Ecto neural progenitor cell (in vitro differentiated cells): ENCODE measurements around the gene TEC.

Experiments used
- DNase-seq: peaks from one replicate; pipeline ENCODE4 v3.0.0-alpha.2; 2018; ENCODE audit warnings: low spot score

The TEC gene

DNA sequence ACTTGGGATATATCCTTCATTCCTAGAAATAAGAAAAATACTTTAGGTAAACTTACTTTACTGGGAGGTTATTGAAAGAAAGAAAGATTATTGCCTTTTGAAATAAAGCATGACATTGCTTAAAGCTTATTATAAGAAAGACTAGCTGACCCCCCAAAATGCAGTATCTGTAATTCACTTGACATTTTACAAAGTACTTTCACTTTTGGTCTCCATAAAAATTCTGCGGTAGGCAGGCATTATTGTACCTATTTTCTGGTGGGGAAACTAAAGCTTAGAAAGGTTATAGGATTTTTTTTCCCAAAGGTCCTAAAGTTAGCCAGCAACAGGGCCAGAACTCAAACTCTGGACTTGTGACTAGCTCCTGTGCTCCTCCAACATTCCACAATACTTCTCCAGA, 105.9 kb downstream of the TEC start:
- DNase-seq = no peak

DNA sequence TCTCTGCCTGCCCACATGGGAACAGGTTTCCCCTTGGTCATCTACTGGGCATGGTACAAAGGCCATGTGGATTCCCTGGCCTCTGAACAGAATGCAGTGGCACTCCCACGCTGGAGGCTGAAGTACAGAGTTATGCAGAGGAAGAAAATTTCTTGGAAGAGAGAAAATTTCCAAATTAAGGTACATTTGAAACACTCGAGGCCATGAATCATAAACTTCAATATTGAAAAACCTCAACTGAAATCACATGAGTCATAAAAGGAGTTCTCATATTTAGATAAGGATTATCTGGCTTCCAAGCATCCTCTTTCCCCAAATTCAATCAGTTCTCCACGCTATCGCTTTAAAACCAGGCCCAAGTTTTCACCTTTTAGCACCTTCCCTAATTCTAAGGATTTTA, 107.5 kb downstream of the TEC start:
- no peak for DNase-seq

GRCh38 chr4:48157271-48157670, 112.4 kb downstream of the TEC start:
- no peak for DNase-seq

DNA sequence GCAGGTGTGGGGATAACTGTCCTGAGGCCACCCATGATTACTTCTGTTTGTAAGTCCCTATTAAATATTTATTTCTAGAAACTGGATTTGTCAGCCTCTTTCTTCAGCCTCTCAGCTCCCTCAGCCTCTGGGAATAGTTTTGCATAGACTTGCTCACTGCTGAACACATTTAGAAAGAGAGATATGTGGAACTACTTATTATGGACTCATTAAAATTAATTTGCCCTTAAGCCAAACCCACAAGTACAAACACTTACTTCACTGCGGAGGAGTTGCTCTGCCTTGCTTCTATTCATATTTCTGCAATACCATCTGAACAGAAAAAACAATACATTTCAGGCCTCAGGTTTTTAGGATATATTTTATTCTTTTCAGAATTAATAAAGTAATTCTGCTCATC, 113.2 kb downstream of the TEC start:
- DNase-seq = no peak

GRCh38 chr4:48153791-48154550, 115.7 kb downstream of the TEC start:
- no peak for DNase-seq

GRCh38 chr4:48152259-48152658, 117.4 kb downstream of the TEC start:
- no peak for DNase-seq

GRCh38 chr4:48149827-48150370, 119.7 kb downstream of the TEC start:
- DNase-seq = no peak

GRCh38 chr4:48147621-48148020, 122.0 kb downstream of the TEC start:
- DNase-seq = no peak

GRCh38 chr4:48141048-48141447, 128.6 kb downstream of the TEC start:
- DNase-seq = no peak

GRCh38 chr4:48139691-48140090, 129.9 kb downstream of the TEC start:
- DNase-seq = no peak

DNA sequence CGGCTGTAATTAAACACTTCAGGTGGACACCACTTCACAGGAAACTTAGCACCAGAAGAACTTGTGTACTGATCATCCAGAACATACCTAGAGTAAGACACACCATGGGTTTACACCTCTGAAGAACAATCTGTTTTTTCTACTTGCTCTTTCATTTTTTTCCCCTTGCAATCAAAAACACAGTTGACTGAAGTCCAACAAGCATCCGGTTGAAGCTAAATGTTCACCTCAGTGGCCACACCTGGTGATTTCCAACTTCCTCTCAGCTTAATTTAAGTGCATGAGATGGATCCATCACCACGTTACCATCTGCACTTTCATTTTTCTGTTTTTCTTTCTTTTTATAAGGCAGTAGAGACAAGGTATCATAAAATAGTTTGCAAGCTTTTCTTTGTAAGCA, 130.7 kb downstream of the TEC start:
- DNase-seq = no peak

DNA sequence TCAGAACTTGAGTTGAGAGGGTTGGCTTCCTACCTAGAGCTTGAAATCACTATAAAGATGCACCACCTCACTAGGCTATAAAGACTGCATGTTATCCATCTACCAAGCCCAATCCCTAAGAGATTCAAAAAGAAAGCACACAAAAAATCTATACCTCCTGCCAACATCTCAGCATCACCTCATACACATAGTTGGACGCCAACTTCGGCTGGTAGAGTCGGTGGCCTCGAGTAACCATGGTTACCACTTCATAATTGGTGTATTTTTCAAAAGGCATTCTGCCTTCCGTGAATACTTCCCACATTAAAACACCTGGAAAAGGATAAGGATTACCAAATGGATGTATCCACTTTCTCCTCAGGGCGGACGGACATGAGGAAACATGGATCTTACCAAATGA, 131.1 kb downstream of the TEC start:
- no peak for DNase-seq

DNA sequence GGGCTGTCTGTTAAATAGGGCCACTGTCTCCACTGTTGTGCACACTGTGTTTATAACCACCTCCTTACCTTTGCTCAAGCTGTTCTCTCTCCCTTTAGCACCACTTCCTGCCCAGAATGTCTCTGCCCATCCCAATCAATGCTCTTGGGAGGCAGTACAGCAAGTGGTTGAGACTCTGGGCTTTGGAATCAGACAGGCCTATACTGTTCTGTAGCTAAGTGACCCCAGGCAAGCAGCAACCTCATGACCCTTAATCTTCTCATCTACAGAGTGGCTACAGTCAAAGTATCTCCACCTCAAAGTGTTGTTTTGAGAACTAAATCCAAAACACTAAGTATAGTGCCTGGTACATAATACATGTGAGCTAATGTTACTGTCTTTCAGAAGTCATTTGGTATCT, 131.8 kb downstream of the TEC start:
- DNase-seq = no peak

DNA sequence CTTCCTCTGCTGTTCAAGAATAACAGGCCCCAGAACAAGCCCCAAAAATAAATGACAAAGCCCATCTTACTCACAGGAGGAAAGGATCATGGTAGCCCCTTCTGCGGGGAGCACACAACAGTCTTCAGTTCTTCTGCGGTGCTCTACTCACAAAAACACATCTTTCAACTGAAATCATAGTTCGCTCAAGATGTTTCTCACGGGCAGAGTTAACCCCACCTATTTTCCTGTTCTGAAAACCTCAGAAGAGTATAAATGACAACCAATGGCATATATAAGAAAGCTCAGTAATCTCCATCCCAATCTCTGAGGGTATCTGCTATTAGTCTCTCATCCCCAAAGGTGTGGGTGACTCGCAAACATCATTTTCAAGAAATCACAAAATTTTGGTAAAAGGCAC, 135.6 kb downstream of the TEC start, which contains the start of gene TXK:
TSS of gene TXK (minus strand) at position 170 of the 400 bp plus-strand sequence. CDS start at position 90, 80 bp downstream.
- no peak for DNase-seq

GRCh38 chr4:48133669-48134068, 136.0 kb downstream of the TEC start:
- no peak for DNase-seq

- DNase-seq = no peak
Measured at GRCh38 chr4:48131736-48132135, 137.9 kb downstream of the TEC start.

DNA sequence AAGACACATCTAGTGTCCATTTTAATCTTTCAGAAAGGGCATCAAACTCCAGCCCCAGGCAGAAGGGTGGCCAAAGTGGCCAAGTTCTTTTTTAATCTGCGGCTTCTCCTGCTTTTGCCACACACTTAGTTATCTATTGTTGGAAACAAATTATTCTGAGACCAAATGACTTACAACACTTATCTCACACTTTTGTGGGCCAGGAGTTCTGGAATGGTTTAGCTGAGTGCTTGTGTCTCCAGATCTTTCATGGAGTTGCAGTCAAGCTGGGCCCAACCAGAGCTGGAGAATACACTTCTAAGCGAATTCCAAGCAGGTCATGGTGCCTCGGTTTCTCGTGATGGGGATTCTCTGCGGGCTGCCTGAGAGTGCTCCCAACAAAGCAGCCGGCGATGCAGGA, 139.5 kb downstream of the TEC start:
- no peak for DNase-seq

DNA sequence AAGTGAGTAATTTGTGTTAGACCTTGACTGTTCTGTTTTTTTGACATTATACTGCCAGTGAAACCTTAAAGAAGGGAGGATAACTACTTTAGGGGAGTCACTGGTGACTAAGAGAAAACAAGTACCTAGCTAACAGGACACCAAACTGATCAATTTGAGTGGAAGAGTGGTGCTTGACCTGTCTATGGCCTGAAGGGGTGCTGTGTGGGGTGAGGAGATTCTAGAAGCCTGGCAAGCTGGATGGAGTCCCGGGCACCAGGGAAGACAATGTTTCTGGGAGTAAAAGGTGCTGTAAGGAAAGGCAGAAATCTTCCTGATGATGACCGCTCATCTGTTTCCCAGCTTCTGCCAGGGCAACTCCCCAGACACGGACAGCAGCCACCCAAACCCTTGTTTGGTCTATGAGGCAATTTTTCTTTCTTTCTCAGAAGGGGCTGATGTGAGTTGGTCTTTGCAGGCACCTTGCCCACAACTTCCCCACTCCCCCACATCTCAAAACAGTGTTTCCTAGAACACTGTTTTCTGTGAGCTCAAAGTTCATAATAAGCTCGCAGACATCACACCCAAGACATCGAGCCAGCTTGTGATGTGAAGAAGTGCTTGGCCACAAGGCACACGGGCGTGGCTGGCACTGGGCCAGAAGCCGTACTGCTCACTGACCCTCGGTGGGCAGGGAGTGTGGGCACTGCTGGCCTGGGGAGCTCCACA, 140.2 kb downstream of the TEC start:
- no peak for DNase-seq

DNA sequence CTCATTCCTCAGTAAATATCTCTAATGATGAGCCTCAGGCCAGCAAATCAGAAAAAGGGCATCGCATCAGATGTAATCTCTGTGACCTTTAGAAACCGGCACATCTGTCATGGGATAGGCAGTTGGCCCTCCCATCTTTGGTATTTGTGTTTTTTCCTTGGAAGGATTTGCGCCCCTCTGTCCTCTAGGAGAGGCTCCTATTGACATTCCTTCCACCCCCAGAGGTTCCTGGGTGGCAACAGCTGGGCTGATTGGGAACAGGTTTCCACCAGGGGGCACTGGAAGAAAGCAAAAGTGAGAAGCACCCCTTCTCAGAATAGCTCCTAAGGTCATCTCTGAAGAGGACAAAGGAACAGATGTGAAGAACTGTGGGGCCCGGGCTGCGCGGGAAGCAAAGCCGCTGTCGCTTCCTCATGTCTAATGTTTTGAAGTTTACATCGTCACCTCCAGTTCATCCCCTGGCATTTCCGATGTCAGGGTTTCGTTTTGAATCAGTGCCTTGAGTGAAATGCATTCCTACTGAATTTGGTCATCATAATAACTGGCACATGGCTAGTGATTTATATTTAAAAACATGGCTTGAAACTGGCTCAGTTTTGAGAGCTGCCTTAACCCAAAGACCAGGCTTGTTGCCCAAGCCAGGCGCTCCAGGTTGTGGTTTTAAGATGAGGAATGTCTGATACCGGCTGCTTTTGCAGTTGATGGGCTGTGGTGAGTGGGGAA, 141.8 kb downstream of the TEC start:
- DNase-seq = peak; percentile 80

GRCh38 chr4:48127231-48127630, 142.4 kb downstream of the TEC start:
- no peak for DNase-seq

DNA sequence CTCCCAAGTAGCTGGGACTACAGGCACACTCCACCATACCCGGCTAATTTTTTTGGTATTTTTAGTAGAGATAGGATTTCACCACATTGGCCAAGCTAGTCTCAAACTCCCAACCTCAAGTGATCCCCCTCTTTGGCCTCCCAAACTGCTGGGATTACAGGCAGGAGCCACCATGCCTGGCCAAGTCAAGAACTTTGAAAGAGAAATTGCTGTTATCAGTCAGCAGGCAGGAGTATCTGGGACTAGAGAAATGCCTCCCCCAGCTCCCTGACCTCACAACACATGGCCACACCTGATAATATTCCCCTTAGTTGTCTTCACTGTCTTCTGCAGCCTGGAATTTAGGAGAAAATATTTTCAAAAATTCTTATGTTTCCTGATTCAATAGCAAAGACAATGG, 143.0 kb downstream of the TEC start:
- no peak for DNase-seq

DNA sequence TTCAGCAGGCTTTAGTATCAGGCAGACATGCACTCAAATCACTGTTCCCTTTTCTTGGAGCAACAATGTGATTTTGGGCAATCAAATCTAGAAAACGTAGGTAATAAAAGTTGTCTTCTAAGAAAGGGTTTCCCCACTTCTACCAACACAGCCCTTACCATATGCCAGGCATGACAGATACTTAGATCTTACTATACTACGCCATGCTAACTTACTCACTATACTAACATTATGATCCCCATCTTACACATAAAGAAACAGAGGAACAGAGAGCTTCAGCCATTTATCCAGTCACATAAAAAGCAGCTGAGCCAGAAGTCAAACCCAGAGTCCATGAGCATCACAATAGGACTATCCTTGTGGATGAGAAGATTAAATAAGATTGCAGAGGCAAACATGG, 144.8 kb downstream of the TEC start:
- DNase-seq = no peak

DNA sequence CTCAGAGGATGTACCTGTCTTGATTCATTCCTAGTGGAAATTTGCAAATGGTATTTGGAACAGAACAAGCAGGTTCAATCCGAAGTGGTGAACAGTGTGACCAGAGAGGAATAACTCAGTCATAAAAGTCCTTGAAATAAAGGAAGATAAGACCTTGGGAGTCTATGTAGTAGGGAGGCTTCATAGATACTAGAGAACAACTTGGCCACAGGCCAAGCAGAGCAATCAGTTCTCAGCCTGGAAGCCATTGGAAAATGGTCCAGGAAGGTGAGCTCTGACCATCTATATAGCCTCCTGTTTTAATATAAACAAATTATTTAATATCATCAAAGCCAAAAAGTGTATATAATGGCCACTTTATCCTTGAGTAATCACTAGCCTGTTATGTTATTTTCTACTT, 146.9 kb downstream of the TEC start:
- no peak for DNase-seq
